HepG2 (cell line): ENCODE results near the gene TBC1D20. TPM values are rescaled to one million over a fixed set of nuclear protein-coding genes. Genes with fewer than 3 reads are reported as not detected.
A peak's percentile ranks its signal among the peaks of the same experiment; 100 is the strongest.

Source experiments
- ATRX ChIP-seq: sonication (generic); formaldehyde crosslinking; IDR thresholded peaks from 2 replicates; pipeline ENCODE4 v1.4.0; 2020; ENCODE audit warnings: missing genetic modification reagents, borderline replicate concordance
- FOXO1 ChIP-seq: sonication (generic); formaldehyde crosslinking; IDR thresholded peaks from 2 replicates; pipeline ENCODE4 v1.4.0; 2020; ENCODE audit warnings: missing genetic modification reagents
- MEIS1 ChIP-seq: sonication (generic); formaldehyde crosslinking; IDR thresholded peaks from 2 replicates; pipeline ENCODE4 v1.9.0; 2021; ENCODE audit warnings: mild to moderate bottlenecking, missing genetic modification reagents, moderate library complexity, borderline replicate concordance
- MTF2 ChIP-seq: sonication (generic); formaldehyde crosslinking; IDR thresholded peaks from 2 replicates; pipeline ENCODE4 v1.5.0; 2020; ENCODE audit warnings: missing genetic modification reagents, borderline replicate concordance
- NR2F1 ChIP-seq, 2 experiments: fragments of 450-650 bp in 1 of 2; formaldehyde crosslinking in 1 of 2; IDR thresholded peaks; 2 replicates each; pipeline versions ENCODE4 v1.5.0 to v1.6.1; 2016 to 2020; ENCODE audit warnings: mild to moderate bottlenecking in 1 of 2, missing compliant biosample characterization in 1 of 2, missing genetic modification reagents in 1 of 2, moderate library complexity in 1 of 2
- PITX1 ChIP-seq: sonication (generic); formaldehyde crosslinking; IDR thresholded peaks from 2 replicates; pipeline ENCODE4 v1.5.1; 2020; ENCODE audit warnings: mild to moderate bottlenecking, missing genetic modification reagents
- RBM39 ChIP-seq: fragments of 200-400 bp; formaldehyde crosslinking; IDR thresholded peaks from one replicate; pipeline ENCODE4 v1.6.1; 2018; ENCODE audit warnings: antibody characterized with exemption, mild to moderate bottlenecking, low read depth, low read length; ENCODE audit not compliant: poor library complexity, severe bottlenecking
- SMAD3 ChIP-seq: sonication (generic); formaldehyde crosslinking; IDR thresholded peaks from 2 replicates; pipeline ENCODE4 v1.4.0; 2020; ENCODE audit warnings: missing genetic modification reagents
- SMARCC2 ChIP-seq: fragments of 450-650 bp; IDR thresholded peaks from 2 replicates; pipeline ENCODE4 v1.6.1; 2017; ENCODE audit warnings: antibody characterized with exemption, mild to moderate bottlenecking
- SRSF1 ChIP-seq: fragments of 200-400 bp; formaldehyde crosslinking; optimal IDR thresholded peaks from 2 replicates; pipeline ENCODE3; 2017; ENCODE audit warnings: mild to moderate bottlenecking, low read depth, low read length, moderate library complexity
- SSRP1 ChIP-seq: IDR thresholded peaks from 2 replicates; pipeline ENCODE4 v1.6.1; 2016; ENCODE audit warnings: control low read depth
- TCF7 ChIP-seq: sonication (generic); IDR thresholded peaks from 2 replicates; pipeline ENCODE4 v1.6.1; 2016; ENCODE audit warnings: antibody characterized with exemption, low read depth
- ZNF10 ChIP-seq: sonication (generic); formaldehyde crosslinking; IDR thresholded peaks from 2 replicates; pipeline ENCODE4 v1.4.0; 2020; ENCODE audit warnings: mild to moderate bottlenecking, low read depth, missing genetic modification reagents, borderline replicate concordance
- ZNF12 ChIP-seq: sonication (generic); formaldehyde crosslinking; IDR thresholded peaks from 2 replicates; pipeline ENCODE4 v1.5.0; 2020; ENCODE audit warnings: missing genetic modification reagents
- ZNF136 ChIP-seq: sonication (generic); formaldehyde crosslinking; IDR thresholded peaks from 2 replicates; pipeline ENCODE4 v1.8.1; 2022; ENCODE audit warnings: low read depth, mild to moderate bottlenecking, moderate library complexity, missing genetic modification reagents
- ZNF567 ChIP-seq: sonication (generic); formaldehyde crosslinking; IDR thresholded peaks from 2 replicates; pipeline ENCODE4 v1.8.1; 2023; ENCODE audit warnings: mild to moderate bottlenecking, missing genetic modification reagents, borderline replicate concordance
- ZNF598 ChIP-seq: sonication (generic); formaldehyde crosslinking; IDR thresholded peaks from 2 replicates; pipeline ENCODE4 v1.5.1; 2020; ENCODE audit warnings: mild to moderate bottlenecking, missing genetic modification reagents, borderline replicate concordance
- ZNF678 ChIP-seq: sonication (generic); formaldehyde crosslinking; IDR thresholded peaks from 2 replicates; pipeline ENCODE4 v1.4.0; 2020; ENCODE audit warnings: mild to moderate bottlenecking, missing genetic modification reagents
- polyA plus RNA-seq, 8 experiments: library from polyadenylated mRNA; depleted of rRNA in 3 of 8; stranded (reverse) in 7 of 8; unstranded in 1 of 8; fragments of >200 nt; fragmentation: Illumina TruSeq in 4 of 8; extraction: Trizol in 4 of 8; gene quantifications; 2 replicates each; pipeline versions ENCODE4 v1.2.1 to v1.2.3, GENCODE V29; 2011 to 2016; ENCODE audit warnings: low read depth in 4 of 8, missing spikeins in 1 of 8, mixed read lengths in 1 of 8; ENCODE audit not compliant: insufficient read depth in 1 of 8
- total RNA-seq, 5 experiments: library from RNA; depleted of rRNA; stranded (reverse); fragments of >200 nt; fragmentation: Illumina TruSeq; extraction: Trizol; gene quantifications; 2 replicates each; pipeline ENCODE4 v1.2.3, GENCODE V29; 2016; ENCODE audit warnings: low read depth in 1 of 5
- TF ChIP-seq, protein P1 (sequence below): IDR thresholded peaks from 2 replicates; pipeline ENCODE4 v1.6.1; 2016
- TF ChIP-seq, protein P2 (sequence below): sonication (generic); formaldehyde crosslinking; IDR thresholded peaks from 2 replicates; pipeline ENCODE4 v1.9.0; 2021; ENCODE audit warnings: missing genetic modification reagents, mild to moderate bottlenecking, borderline replicate concordance
- TF ChIP-seq, protein P3 (sequence below): sonication (generic); formaldehyde crosslinking; IDR thresholded peaks from 2 replicates; pipeline ENCODE4 v1.5.0; 2020; ENCODE audit warnings: mild to moderate bottlenecking, missing genetic modification reagents, borderline replicate concordance
- TF ChIP-seq, protein P4 (sequence below): sonication (generic); formaldehyde crosslinking; IDR thresholded peaks from 2 replicates; pipeline ENCODE4 v1.4.0; 2020; ENCODE audit warnings: mild to moderate bottlenecking, low read depth, missing genetic modification reagents
- TF ChIP-seq, protein P5 (sequence below): sonication (generic); formaldehyde crosslinking; IDR thresholded peaks from 2 replicates; pipeline ENCODE4 v1.4.0; 2020; ENCODE audit warnings: missing genetic modification reagents

Gene TBC1D20
- total and polyA plus RNA-seq, 2 of the 13 experiments (the other 11 are each of a cell fraction or from before 2014, with no cell fraction given) = 36.6 to 47.1 TPM

DNA sequence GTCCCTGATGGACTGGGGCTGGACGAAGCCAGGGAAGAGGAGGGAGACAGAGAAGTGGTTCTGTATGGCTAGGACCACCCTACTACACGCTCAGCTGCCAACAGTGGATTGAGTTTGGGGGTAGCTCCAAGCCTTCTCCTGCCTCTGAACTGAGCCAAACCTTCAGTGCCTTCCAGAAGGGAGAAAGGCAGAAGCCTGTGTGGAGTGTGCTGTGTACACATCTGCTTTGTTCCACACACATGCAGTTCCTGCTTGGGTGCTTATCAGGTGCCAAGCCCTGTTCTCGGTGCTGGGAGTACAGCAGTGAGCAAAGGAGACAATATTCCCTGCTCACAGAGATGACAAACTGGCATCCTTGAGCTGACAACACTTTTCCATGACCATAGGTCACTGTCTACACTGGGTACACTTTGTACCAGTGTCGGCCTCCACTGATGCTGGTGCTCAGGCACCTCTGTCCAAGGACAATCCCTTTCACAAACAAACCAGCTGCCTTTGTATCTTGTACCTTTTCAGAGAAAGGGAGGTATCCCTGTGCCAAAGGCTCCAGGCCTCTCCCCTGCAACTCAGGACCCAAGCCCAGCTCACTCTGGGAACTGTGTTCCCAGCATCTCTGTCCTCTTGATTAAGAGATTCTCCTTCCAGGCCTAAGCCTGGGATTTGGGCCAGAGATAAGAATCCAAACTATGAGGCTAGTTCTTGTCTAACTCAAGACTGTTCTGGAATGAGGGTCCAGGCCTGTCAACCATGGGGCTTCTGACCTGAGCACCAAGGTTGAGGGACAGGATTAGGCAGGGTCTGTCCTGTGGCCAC is 65.5 kb downstream of the TBC1D20 start (continued):
- TF ChIP-seq SRSF1 (no peak), ZNF136 (CRISPR knock-in tag) (no peak; the same call in 1 of the 2 replicates), FOXO1 (CRISPR knock-in tag) (peak; percentile 99), TCF7 (peak; percentile 98), ATRX (CRISPR knock-in tag) (0 out of 2 replicates have a peak, but pooled peaks have one; percentile 20), ZNF598 (no peak), ZNF10 (CRISPR knock-in tag) (no peak), PITX1 (CRISPR knock-in tag) (peak; percentile 94), RBM39 (no peak), ZNF678 (no peak), SMAD3 (CRISPR knock-in tag) (peak; percentile 97), SSRP1 (CRISPR knock-in tag) (peak; percentile 67; the same call in 1 of the 2 replicates), ZNF567 (CRISPR knock-in tag) (peak; percentile 69; the same call in 1 of the 2 replicates), ZNF12 (peak; percentile 52; the same call in 1 of the 2 replicates), MTF2 (CRISPR knock-in tag) (no peak), MEIS1 (peak; percentile 96; the same call in 1 of the 2 replicates), SMARCC2 (no peak), NR2F1 (CRISPR knock-in tag; IDR thresholded peaks at IDR 0.05) (peak; percentile 86)
- TF ChIP-seq, protein P1, sequence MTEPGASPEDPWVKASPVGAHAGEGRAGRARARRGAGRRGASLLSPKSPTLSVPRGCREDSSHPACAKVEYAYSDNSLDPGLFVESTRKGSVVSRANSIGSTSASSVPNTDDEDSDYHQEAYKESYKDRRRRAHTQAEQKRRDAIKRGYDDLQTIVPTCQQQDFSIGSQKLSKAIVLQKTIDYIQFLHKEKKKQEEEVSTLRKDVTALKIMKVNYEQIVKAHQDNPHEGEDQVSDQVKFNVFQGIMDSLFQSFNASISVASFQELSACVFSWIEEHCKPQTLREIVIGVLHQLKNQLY (CRISPR knock-in tag) = peak; percentile 93; the same call in 1 of the 2 replicates
- TF ChIP-seq, protein P2, sequence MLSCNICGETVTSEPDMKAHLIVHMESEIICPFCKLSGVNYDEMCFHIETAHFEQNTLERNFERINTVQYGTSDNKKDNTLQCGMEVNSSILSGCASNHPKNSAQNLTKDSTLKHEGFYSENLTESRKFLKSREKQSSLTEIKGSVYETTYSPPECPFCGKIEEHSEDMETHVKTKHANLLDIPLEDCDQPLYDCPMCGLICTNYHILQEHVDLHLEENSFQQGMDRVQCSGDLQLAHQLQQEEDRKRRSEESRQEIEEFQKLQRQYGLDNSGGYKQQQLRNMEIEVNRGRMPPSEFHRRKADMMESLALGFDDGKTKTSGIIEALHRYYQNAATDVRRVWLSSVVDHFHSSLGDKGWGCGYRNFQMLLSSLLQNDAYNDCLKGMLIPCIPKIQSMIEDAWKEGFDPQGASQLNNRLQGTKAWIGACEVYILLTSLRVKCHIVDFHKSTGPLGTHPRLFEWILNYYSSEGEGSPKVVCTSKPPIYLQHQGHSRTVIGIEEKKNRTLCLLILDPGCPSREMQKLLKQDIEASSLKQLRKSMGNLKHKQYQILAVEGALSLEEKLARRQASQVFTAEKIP = no peak
- TF ChIP-seq, protein P3, sequence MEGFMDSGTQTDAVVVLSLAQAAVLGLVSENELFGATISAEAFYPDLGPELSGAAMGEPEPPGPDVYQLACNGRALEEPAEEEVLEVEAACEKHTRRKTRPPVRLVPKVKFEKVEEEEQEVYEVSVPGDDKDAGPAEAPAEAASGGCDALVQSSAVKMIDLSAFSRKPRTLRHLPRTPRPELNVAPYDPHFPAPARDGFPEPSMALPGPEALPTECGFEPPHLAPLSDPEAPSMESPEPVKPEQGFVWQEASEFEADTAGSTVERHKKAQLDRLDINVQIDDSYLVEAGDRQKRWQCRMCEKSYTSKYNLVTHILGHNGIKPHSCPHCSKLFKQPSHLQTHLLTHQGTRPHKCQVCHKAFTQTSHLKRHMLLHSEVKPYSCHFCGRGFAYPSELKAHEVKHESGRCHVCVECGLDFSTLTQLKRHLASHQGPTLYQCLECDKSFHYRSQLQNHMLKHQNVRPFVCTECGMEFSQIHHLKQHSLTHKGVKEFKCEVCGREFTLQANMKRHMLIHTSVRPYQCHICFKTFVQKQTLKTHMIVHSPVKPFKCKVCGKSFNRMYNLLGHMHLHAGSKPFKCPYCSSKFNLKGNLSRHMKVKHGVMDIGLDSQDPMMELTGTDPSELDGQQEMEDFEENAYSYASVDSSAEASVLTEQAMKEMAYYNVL (CRISPR knock-in tag) = peak; percentile 97
- TF ChIP-seq, protein P4, sequence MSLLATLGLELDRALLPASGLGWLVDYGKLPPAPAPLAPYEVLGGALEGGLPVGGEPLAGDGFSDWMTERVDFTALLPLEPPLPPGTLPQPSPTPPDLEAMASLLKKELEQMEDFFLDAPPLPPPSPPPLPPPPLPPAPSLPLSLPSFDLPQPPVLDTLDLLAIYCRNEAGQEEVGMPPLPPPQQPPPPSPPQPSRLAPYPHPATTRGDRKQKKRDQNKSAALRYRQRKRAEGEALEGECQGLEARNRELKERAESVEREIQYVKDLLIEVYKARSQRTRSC (CRISPR knock-in tag) = peak; percentile 8; the same call in 1 of the 2 replicates
- TF ChIP-seq, protein P5, sequence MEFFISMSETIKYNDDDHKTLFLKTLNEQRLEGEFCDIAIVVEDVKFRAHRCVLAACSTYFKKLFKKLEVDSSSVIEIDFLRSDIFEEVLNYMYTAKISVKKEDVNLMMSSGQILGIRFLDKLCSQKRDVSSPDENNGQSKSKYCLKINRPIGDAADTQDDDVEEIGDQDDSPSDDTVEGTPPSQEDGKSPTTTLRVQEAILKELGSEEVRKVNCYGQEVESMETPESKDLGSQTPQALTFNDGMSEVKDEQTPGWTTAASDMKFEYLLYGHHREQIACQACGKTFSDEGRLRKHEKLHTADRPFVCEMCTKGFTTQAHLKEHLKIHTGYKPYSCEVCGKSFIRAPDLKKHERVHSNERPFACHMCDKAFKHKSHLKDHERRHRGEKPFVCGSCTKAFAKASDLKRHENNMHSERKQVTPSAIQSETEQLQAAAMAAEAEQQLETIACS (CRISPR knock-in tag) = no peak
